Ovary (tissue), 9 donors: Measurements from ENCODE around the gene PCDHGC3. TPM values are rescaled to one million over a fixed set of nuclear protein-coding genes. Genes with fewer than 3 reads are reported as not detected.
A peak's percentile ranks its signal among the peaks of the same experiment; 100 is the strongest.

Experiments used
- DNase-seq, 5 donors: peaks; one replicate each; pipeline ENCODE4 v3.0.0-alpha.2; 2019 to 2020
- H3K27ac ChIP-seq, 2 donors: fragments of 200-600 bp; one replicate each; pipeline versions ENCODE4 v1.5.1 to v1.8.0; 2019 to 2022
- H3K27me3 ChIP-seq: fragments of 200-600 bp; one replicate; pipeline ENCODE4 v1.8.0; 2022
- H3K36me3 ChIP-seq: fragments of 200-600 bp; sonication (generic); one replicate; pipeline ENCODE4 v1.5.1; 2019
- H3K4me1 ChIP-seq: one replicate; pipeline ENCODE4 v1.8.1; 2013; ENCODE audit warnings: mild to moderate bottlenecking, moderate library complexity; ENCODE audit not compliant: insufficient read depth
- H3K4me3 ChIP-seq: fragments of 200-600 bp; sonication (generic); one replicate; pipeline ENCODE4 v1.5.1; 2017
- H3K9me3 ChIP-seq, 2 donors: fragments of 200-600 bp in 1 of 2; sonication (generic) in 1 of 2; one replicate each; pipeline versions ENCODE4 v1.5.1 to v1.8.1; 2013 to 2019; ENCODE audit warnings: mild to moderate bottlenecking in 1 of 2, moderate library complexity in 1 of 2
- CTCF ChIP-seq, 3 donors: fragments of 450-650 bp in 2 of 3; fragments of 200-600 bp in 1 of 3; IDR thresholded peaks; one replicate each; pipeline versions ENCODE4 v1.5.1 to v1.8.0; 2016 to 2022; ENCODE audit warnings: antibody characterized with exemption in 3 of 3, mild to moderate bottlenecking in 1 of 3
- EP300 ChIP-seq: sonication (generic); formaldehyde crosslinking; IDR thresholded peaks from one replicate; pipeline ENCODE4 v1.6.1; 2017; ENCODE audit warnings: antibody characterized with exemption
- POLR2A ChIP-seq: fragments of 450-650 bp; IDR thresholded peaks from one replicate; pipeline ENCODE4 v1.6.1; 2017; ENCODE audit warnings: antibody characterized with exemption, mild to moderate bottlenecking, moderate library complexity
- WGBS, 3 donors: extraction: QIAGEN DNeasy Blood & Tissue Kit in 1 of 3; methylation state at CpG; one replicate each; pipeline versions ENCODE4 v1.1.5 to v1.1.7; 2013 to 2017; 5-methylcytosine and 5-hydroxymethylcytosine counted together
- intact Hi-C, 4 donors: fragments of 100-400 bp; cut with DNase I; formaldehyde crosslinking; loops; one replicate each; pipeline versions ENCODE4 v1.11.0 to v1.15.1; 2022 to 2023
- polyA plus RNA-seq, 2 donors: library from polyadenylated mRNA; stranded (reverse); fragments of 200-250 nt in 1 of 2; fragments of 350-450 nt in 1 of 2; fragmentation: Illumina TruSeq in 1 of 2; extraction: RNeasy Lipid Tissue Mini Kit (QIAGEN cat#74804) in 1 of 2; gene quantifications; one replicate each; pipeline ENCODE4 v1.2.3, GENCODE V29; 2013 to 2014
- total RNA-seq, 7 donors: library from RNA; depleted of rRNA in 2 of 7; stranded (reverse); fragments of >200 nt in 2 of 7; fragmentation: NEBNext Ultra II Directional in 3 of 7; extraction: Animal tissue kit (Norgen Biotek cat#: 25700) in 3 of 7; gene quantifications; one replicate each; pipeline versions ENCODE4 v1.1.0 to v1.2.4, GENCODE V29; 2016 to 2023
- donor health status: DM: no; HTN: no; CAD: no; lungs with moderate emphysema.
- donor health status: DM: no; HTN: no; CAD: no.
- donor health status: Bipolar disorder and iron deficiency.
- donor health status: DM: yes; HTN: yes; CAD: no.
- donor health status: DM: no; HTN: no; CAD: no.
- donor health status: DM: yes; HTN: yes; CAD: no.

Gene PCDHGC3
- total and polyA plus RNA-seq, 9 donors = 19.6 to 92.9 (median 67.7) TPM

DNA sequence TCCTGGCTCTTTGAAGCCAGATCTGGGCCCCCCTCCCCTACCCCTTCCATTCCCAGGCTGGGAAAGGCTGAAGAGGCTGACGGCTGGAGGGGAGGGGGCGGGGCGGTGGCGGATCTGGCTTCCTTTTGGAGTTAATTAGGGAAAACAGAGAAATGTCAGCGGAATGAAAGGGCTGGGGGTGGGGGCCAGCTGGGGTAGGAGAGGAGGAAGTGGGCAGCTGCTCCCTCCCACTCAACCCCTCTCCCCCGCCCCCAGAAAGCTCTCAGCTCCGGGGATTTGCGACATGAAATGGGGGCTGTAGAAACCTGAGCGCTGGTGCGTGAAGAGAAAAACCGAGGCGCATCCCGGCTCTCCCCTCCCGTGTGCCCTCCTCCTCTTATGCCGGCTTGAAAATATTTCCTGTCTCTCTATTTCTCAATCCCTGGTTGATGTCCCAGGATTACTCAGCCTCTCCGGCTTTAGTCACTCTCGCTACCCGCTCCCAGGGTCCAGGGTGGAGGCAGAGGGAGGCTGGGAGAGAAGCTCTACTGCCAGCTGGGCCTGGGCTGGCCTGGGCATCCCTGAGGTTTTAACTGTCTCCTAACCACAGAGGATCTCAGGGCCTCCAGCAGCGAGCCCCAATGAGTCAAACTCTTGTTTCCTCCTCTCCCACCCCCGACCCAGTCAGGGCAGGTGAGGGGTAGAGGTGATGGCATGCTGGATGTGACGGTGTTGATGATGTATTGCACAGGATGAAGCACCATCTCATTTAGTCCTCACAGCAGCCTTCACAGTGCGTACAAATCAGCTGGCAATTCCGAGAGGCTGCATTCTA, 33.2 kb downstream of the PCDHGC3 start:
- DNase-seq = peak; percentile 72 to 85 (median 74)
- no peaks in the 10 kb centered on the region for H3K9me3 ChIP-seq
- peak overlapping the region; percentile 17 for H3K4me3 ChIP-seq
- no peaks in the 10 kb centered on the region for H3K36me3 ChIP-seq
- H3K27me3 ChIP-seq = no peaks in the 10 kb centered on the region
- peaks cover 13% of the 10 kb centered on the region for H3K4me1 ChIP-seq
- 8 to 11% (median 9%) methylated on average over 23 of the region's 23 CpGs for WGBS, 3 donors
- TF ChIP-seq POLR2A = peak; percentile 70
- TF ChIP-seq EP300 = no peak
- no peak for TF ChIP-seq CTCF (IDR thresholded peaks at IDR 0.05)
- intact Hi-C loops = no loop called here
- peak overlapping the region; percentile 48 to 88 for H3K27ac ChIP-seq

- Histone ChIP-seq H3K27ac (peak overlapping the region in 1 of 2 donors; percentile 88), H3K27me3 (no peaks in the 10 kb centered on the region), H3K4me3 (no peak overlapping the region), H3K9me3 (no peaks in the 10 kb centered on the region), H3K4me1 (peaks cover 17% of the 10 kb centered on the region), H3K36me3 (no peaks in the 10 kb centered on the region)
- TF ChIP-seq EP300 = no peak
- no peak for TF ChIP-seq CTCF (IDR thresholded peaks at IDR 0.05)
- no peak for TF ChIP-seq POLR2A
- DNase-seq = no peak
- intact Hi-C loops = loop anchor here in 2 of 4 donors (5.0 kb wide), 2 partner anchors 33 to 52 kb away; partner anchors contain the start of gene PCDHGC3 (in 2 of the 2)
- WGBS, 3 donors = 89 to 94% (median 91%) methylated on average over 9 of the region's 9 CpGs
Measured at GRCh38 chr5:141510160-141510559, 34.4 kb downstream of the PCDHGC3 start.

DNA sequence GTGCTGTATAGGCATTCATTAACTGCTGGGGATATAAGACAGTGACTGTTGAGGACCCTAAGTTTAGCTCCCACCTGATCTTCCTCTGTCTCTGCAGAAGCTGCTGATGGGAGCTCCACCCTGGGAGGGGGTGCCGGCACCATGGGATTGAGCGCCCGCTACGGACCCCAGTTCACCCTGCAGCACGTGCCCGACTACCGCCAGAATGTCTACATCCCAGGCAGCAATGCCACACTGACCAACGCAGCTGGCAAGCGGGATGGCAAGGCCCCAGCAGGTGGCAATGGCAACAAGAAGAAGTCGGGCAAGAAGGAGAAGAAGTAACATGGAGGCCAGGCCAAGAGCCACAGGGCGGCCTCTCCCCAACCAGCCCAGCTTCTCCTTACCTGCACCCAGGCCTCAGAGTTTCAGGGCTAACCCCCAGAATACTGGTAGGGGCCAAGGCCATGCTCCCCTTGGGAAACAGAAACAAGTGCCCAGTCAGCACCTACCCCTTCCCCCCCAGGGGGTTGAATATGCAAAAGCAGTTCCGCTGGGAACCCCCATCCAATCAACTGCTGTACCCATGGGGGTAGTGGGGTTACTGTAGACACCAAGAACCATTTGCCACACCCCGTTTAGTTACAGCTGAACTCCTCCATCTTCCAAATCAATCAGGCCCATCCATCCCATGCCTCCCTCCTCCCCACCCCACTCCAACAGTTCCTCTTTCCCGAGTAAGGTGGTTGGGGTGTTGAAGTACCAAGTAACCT, 35.3 kb downstream of the PCDHGC3 start:
- peaks cover 19% of the 10 kb centered on the region for H3K4me1 ChIP-seq
- no peak overlapping the region for H3K27ac ChIP-seq

More for the DNA sequence above, 35.3 kb downstream of the PCDHGC3 start:
- intact Hi-C loops = loop anchor here in 2 of 4 donors (5.0 kb wide), 2 partner anchors 34 to 51 kb away; partner anchors contain the start of gene PCDHGC3 (in 2 of the 2)
- no peaks in the 10 kb centered on the region for H3K9me3 ChIP-seq
- H3K4me3 ChIP-seq = no peak overlapping the region
- no peaks in the 10 kb centered on the region for H3K36me3 ChIP-seq
- TF ChIP-seq CTCF (IDR thresholded peaks at IDR 0.05) (no peak), EP300 (no peak), POLR2A (no peak)
- H3K27me3 ChIP-seq = no peaks in the 10 kb centered on the region
- peak in 1 of 5 donors; percentile 44 for DNase-seq
- 90 to 91% (median 91%) methylated on average over 14 of the region's 14 CpGs for WGBS, 3 donors
